Measurements from ENCODE around the gene ERFL.

GRCh38 chr19:41907994-41908615, 20.1 kb downstream of the ERFL start:
- TF ChIP-seq CTCF (conservative IDR thresholded peaks at IDR 0.05; ENCODE audit: low read length): no peak
- TF ChIP-seq EZH2phosphoT487 (IDR thresholded peaks at IDR 0.05; ENCODE audit: borderline replicate concordance, low read depth, low read length): no peak

Data from OCI-LY7 (cell line).